Adrenal gland (tissue), 12 donors: ENCODE results near the gene MOV10L1. TPM values are rescaled to one million over a fixed set of nuclear protein-coding genes. Genes with fewer than 3 reads are reported as not detected.

Experiments
- DNase-seq, 7 donors: peaks; one replicate each; pipeline ENCODE4 v3.0.0-alpha.2; 2019 to 2020
- H3K27ac ChIP-seq, 5 donors: fragments of 200-600 bp; sonication (generic) in 4 of 5; 1 replicate in 3 of 5; 2 replicates in 2 of 5; pipeline versions ENCODE4 v1.5.1 to v1.8.0; 2016 to 2020; ENCODE audit warnings: mild to moderate bottlenecking in 1 of 5
- H3K27me3 ChIP-seq: fragments of 200-600 bp; 2 replicates; pipeline ENCODE4 v1.8.0; 2021
- H3K36me3 ChIP-seq, 2 donors: fragments of 200-600 bp; replicated peaks in 1 of 2; 1 replicate in 1 of 2; 2 replicates in 1 of 2; pipeline versions ENCODE4 v1.5.1 to v1.8.0; 2018 to 2022
- H3K4me1 ChIP-seq, 2 donors: fragments of 200-600 bp; replicated peaks in 1 of 2; 1 replicate in 1 of 2; 2 replicates in 1 of 2; pipeline versions ENCODE4 v1.5.1 to v1.8.0; 2018 to 2021
- H3K4me3 ChIP-seq, 4 donors: fragments of 200-600 bp; sonication (generic) in 3 of 4; one replicate each; pipeline ENCODE4 v1.5.1; 2016 to 2018
- H3K9me3 ChIP-seq, 3 donors: fragments of 200-600 bp; sonication (generic) in 1 of 3; replicated peaks in 1 of 3; 1 replicate in 2 of 3; 2 replicates in 1 of 3; pipeline versions ENCODE4 v1.5.1 to v1.8.0; 2016 to 2021
- CTCF ChIP-seq, 6 experiments: fragments of 450-650 bp in 4 of 6; fragments of 200-600 bp in 2 of 6; sonication (generic) in 1 of 6; IDR thresholded peaks; 1 replicate in 5 of 6; 2 replicates in 1 of 6; pipeline versions ENCODE4 v1.5.1 to v1.8.0; 2016 to 2021; ENCODE audit warnings: antibody characterized with exemption in 6 of 6, mild to moderate bottlenecking in 2 of 6, moderate library complexity in 1 of 6
- POLR2A ChIP-seq, 2 donors: fragments of 450-650 bp; IDR thresholded peaks; one replicate each; pipeline ENCODE4 v1.6.1; 2017; ENCODE audit warnings: antibody characterized with exemption in 2 of 2, mild to moderate bottlenecking in 2 of 2, moderate library complexity in 1 of 2
- WGBS, 4 donors: extraction: QIAGEN DNeasy Blood & Tissue Kit in 2 of 4; methylation state at CpG; one replicate each; pipeline versions ENCODE4 v1.1.5 to v1.1.7; 2013 to 2017; 5-methylcytosine and 5-hydroxymethylcytosine counted together
- intact Hi-C, 2 donors: fragments of 100-400 bp; cut with DNase I; formaldehyde crosslinking; loops; one replicate each; pipeline versions ENCODE4 v1.14.1 to v1.15.0; 2022 to 2023
- polyA plus RNA-seq, 3 donors: library from polyadenylated mRNA; stranded (reverse); fragments of 200-250 nt in 2 of 3; fragments of 350-450 nt in 1 of 3; fragmentation: Illumina TruSeq in 1 of 3; extraction: RNeasy Lipid Tissue Mini Kit (QIAGEN cat#74804) in 1 of 3; gene quantifications; one replicate each; pipeline ENCODE4 v1.2.3, GENCODE V29; 2013 to 2014
- total RNA-seq, 9 donors: library from RNA; depleted of rRNA in 4 of 9; stranded (reverse); fragments of >200 nt in 4 of 9; fragments of 120-200 nt in 1 of 9; fragmentation: NEBNext Ultra II Directional in 1 of 9; extraction: Animal tissue kit (Norgen Biotek cat#: 25700) in 1 of 9; gene quantifications; one replicate each; pipeline versions ENCODE4 v1.1.0 to v1.2.4, GENCODE V29; 2013 to 2023
- donor health status: healthy with polysubstance abuse.
- donor health status: Bipolar disorder and iron deficiency.
- donor health status: DM: yes; HTN: yes; CAD: no.
- donor health status: DM: no; HTN: no; CAD: no.
- donor health status: DM: no; HTN: no; CAD: no.
- donor health status: DM: yes; HTN: yes; CAD: no.

MOV10L1 gene
- total and polyA plus RNA-seq, 12 donors, result 0.14 to 0.74 (median 0.40) TPM; not detected in 5

- no peak for DNase-seq
- 79 to 98% (median 84%) methylated on average over 7 to 33 of the region's 33 CpGs for WGBS, 4 donors
- Histone ChIP-seq H3K4me3 (no peak overlapping the region), H3K27ac (no peak overlapping the region), H3K9me3 (no peaks in the 10 kb centered on the region), H3K4me1 (no peaks in the 10 kb centered on the region), H3K36me3 (no peaks in the 10 kb centered on the region), H3K27me3 (no peaks in the 10 kb centered on the region)
- no peak for TF ChIP-seq CTCF (IDR thresholded peaks at IDR 0.05)
- no peak for TF ChIP-seq POLR2A (IDR thresholded peaks at IDR 0.05)
- intact Hi-C loops, result loop anchor here in 1 of 2 donors (5.0 kb wide), 1 partner anchor 55 kb away; no protein-coding TSS in a partner anchor
Measured at GRCh38 chr22:50151571-50152537, 62.0 kb downstream of the MOV10L1 start.

GRCh38 chr22:50153056-50153755 is 63.4 kb downstream of the MOV10L1 start:
- no peak for DNase-seq
- 76 to 90% (median 86%) methylated on average over 10 to 25 of the region's 25 CpGs for WGBS, 4 donors

GRCh38 chr22:50153756-50154140 is 63.9 kb downstream of the MOV10L1 start:
- TF ChIP-seq CTCF (IDR thresholded peaks at IDR 0.05) (no peak), POLR2A (IDR thresholded peaks at IDR 0.05) (no peak)
- intact Hi-C loops, result loop anchor here in 1 of 2 donors (5.0 kb wide), 1 partner anchor 54 kb away; no protein-coding TSS in a partner anchor
- H3K27ac ChIP-seq, result no peak overlapping the region
- H3K4me1 ChIP-seq, result no peaks in the 10 kb centered on the region
- H3K4me3 ChIP-seq, result no peak overlapping the region
- H3K9me3 ChIP-seq, result no peaks in the 10 kb centered on the region
- no peaks in the 10 kb centered on the region for H3K27me3 ChIP-seq
- no peak for DNase-seq
- no peaks in the 10 kb centered on the region for H3K36me3 ChIP-seq
- 80 to 91% (median 83%) methylated on average over 2 to 7 of the region's 7 CpGs for WGBS, 4 donors

More at GRCh38 chr22:50153056-50153755, 63.4 kb downstream of the MOV10L1 start:
- Histone ChIP-seq H3K4me3 (no peak overlapping the region), H3K36me3 (no peaks in the 10 kb centered on the region), H3K27me3 (no peaks in the 10 kb centered on the region), H3K27ac (no peak overlapping the region), H3K4me1 (no peaks in the 10 kb centered on the region), H3K9me3 (no peaks in the 10 kb centered on the region)
- TF ChIP-seq POLR2A (IDR thresholded peaks at IDR 0.05) (no peak), CTCF (IDR thresholded peaks at IDR 0.05) (no peak)
- intact Hi-C loops, result loop anchor here in 1 of 2 donors (5.0 kb wide), 1 partner anchor 54 kb away; no protein-coding TSS in a partner anchor
